Measurements from ENCODE around the gene ALLC.

ALLC gene

GRCh38 chr2:3670376-3670775 is 12.4 kb downstream of the ALLC start:
- Histone ChIP-seq H2BK5ac (ENCODE audit: low read length) (no peak overlapping the region), H3K79me1 (ENCODE audit: low read length) (no peaks in the 10 kb centered on the region), H3K4me1 (ENCODE audit: control insufficient read depth, low read depth, low read length) (no peaks in the 10 kb centered on the region), H3K56ac (ENCODE audit: low read length) (no peak overlapping the region), H3K4ac (ENCODE audit: low read depth, low read length) (no peak overlapping the region), H2BK15ac (replicated peaks; ENCODE audit: low read depth) (no peak overlapping the region), H3K79me2 (ENCODE audit: control insufficient read depth, insufficient read depth, low read length) (no peaks in the 10 kb centered on the region), H2AK5ac (ENCODE audit: low read length) (no peak overlapping the region), H3K4me2 (ENCODE audit: low read length) (no peak overlapping the region), H4K5ac (ENCODE audit: low read length) (no peak overlapping the region), H3K18ac (ENCODE audit: low read length) (no peak overlapping the region), H3K27ac (ENCODE audit: low read depth, low read length) (no peak overlapping the region), H3K9ac (ENCODE audit: low read length) (no peak overlapping the region), H3K36me3 (ENCODE audit: control insufficient read depth, insufficient read depth, low read length) (no peaks in the 10 kb centered on the region), H3K27me3 (ENCODE audit: insufficient read depth, low read length, poor library complexity) (no peaks in the 10 kb centered on the region), H3K4me3 (ENCODE audit: low read length) (no peak overlapping the region), H3K23ac (ENCODE audit: low read length) (no peak overlapping the region), H4K8ac (ENCODE audit: low read depth, low read length) (no peak overlapping the region), H2BK120ac (ENCODE audit: low read depth, low read length) (no peak overlapping the region)
- DNase-seq: no peak
- WGBS (ENCODE audit: extremely low coverage, insufficient coverage, low lambda C conversion rate): no CpG with 5 or more reads among the region's 15 CpGs

- no peaks in the 10 kb centered on the region for H3K4me1 ChIP-seq (ENCODE audit: control insufficient read depth, low read depth, low read length)
- H3K79me2 ChIP-seq (ENCODE audit: control insufficient read depth, insufficient read depth, low read length): no peaks in the 10 kb centered on the region
- H2BK5ac ChIP-seq (ENCODE audit: low read length): no peak overlapping the region
- H2AK5ac ChIP-seq (ENCODE audit: low read length): no peak overlapping the region
- no peak overlapping the region for H4K5ac ChIP-seq (ENCODE audit: low read length)
- H2BK15ac ChIP-seq (replicated peaks; ENCODE audit: low read depth): no peak overlapping the region
- no peak overlapping the region for H3K27ac ChIP-seq (ENCODE audit: low read depth, low read length)
- H3K36me3 ChIP-seq (ENCODE audit: control insufficient read depth, insufficient read depth, low read length): no peaks in the 10 kb centered on the region
- no peak overlapping the region for H3K18ac ChIP-seq (ENCODE audit: low read length)
- H2BK120ac ChIP-seq (ENCODE audit: low read depth, low read length): no peak overlapping the region
- no CpG with 5 or more reads among the region's 11 CpGs for WGBS (ENCODE audit: extremely low coverage, insufficient coverage, low lambda C conversion rate)
- no peaks in the 10 kb centered on the region for H3K27me3 ChIP-seq (ENCODE audit: insufficient read depth, low read length, poor library complexity)
- H3K56ac ChIP-seq (ENCODE audit: low read length): no peak overlapping the region
- H3K4me2 ChIP-seq (ENCODE audit: low read length): no peak overlapping the region
- no peak overlapping the region for H3K23ac ChIP-seq (ENCODE audit: low read length)
- H3K79me1 ChIP-seq (ENCODE audit: low read length): no peaks in the 10 kb centered on the region
- no peak for DNase-seq
- no peak overlapping the region for H3K9ac ChIP-seq (ENCODE audit: low read length)
- H3K4me3 ChIP-seq (ENCODE audit: low read length): no peak overlapping the region
- no peak overlapping the region for H3K4ac ChIP-seq (ENCODE audit: low read depth, low read length)
- no peak overlapping the region for H4K8ac ChIP-seq (ENCODE audit: low read depth, low read length)
Observed at GRCh38 chr2:3670941-3671340, 12.9 kb downstream of the ALLC start.

GRCh38 chr2:3672861-3673678 is 15.1 kb downstream of the ALLC start:
- H3K4me1 ChIP-seq (ENCODE audit: control insufficient read depth, low read depth, low read length): no peaks in the 10 kb centered on the region
- H4K8ac ChIP-seq (ENCODE audit: low read depth, low read length): no peak overlapping the region
- H2BK5ac ChIP-seq (ENCODE audit: low read length): no peak overlapping the region
- no peak overlapping the region for H3K23ac ChIP-seq (ENCODE audit: low read length)
- H4K5ac ChIP-seq (ENCODE audit: low read length): no peak overlapping the region
- H3K9ac ChIP-seq (ENCODE audit: low read length): no peak overlapping the region
- no CpG with 5 or more reads among the region's 9 CpGs for WGBS (ENCODE audit: extremely low coverage, insufficient coverage, low lambda C conversion rate)
- H3K56ac ChIP-seq (ENCODE audit: low read length): no peak overlapping the region
- H3K27me3 ChIP-seq (ENCODE audit: insufficient read depth, low read length, poor library complexity): no peaks in the 10 kb centered on the region
- no peak overlapping the region for H3K4ac ChIP-seq (ENCODE audit: low read depth, low read length)
- H3K36me3 ChIP-seq (ENCODE audit: control insufficient read depth, insufficient read depth, low read length): no peaks in the 10 kb centered on the region
- H2BK15ac ChIP-seq (replicated peaks; ENCODE audit: low read depth): no peak overlapping the region
- no peaks in the 10 kb centered on the region for H3K79me1 ChIP-seq (ENCODE audit: low read length)
- H2AK5ac ChIP-seq (ENCODE audit: low read length): no peak overlapping the region
- H3K4me2 ChIP-seq (ENCODE audit: low read length): no peak overlapping the region
- no peak overlapping the region for H3K27ac ChIP-seq (ENCODE audit: low read depth, low read length)
- no peak overlapping the region for H2BK120ac ChIP-seq (ENCODE audit: low read depth, low read length)
- H3K4me3 ChIP-seq (ENCODE audit: low read length): no peak overlapping the region
- no peak for DNase-seq
- H3K79me2 ChIP-seq (ENCODE audit: control insufficient read depth, insufficient read depth, low read length): no peaks in the 10 kb centered on the region
- no peak overlapping the region for H3K18ac ChIP-seq (ENCODE audit: low read length)

GRCh38 chr2:3674066-3674845 is 16.3 kb downstream of the ALLC start:
- H3K4me3 ChIP-seq (ENCODE audit: low read length): no peak overlapping the region
- H3K27me3 ChIP-seq (ENCODE audit: insufficient read depth, low read length, poor library complexity): no peaks in the 10 kb centered on the region
- H3K23ac ChIP-seq (ENCODE audit: low read length): no peak overlapping the region
- no peak overlapping the region for H2BK5ac ChIP-seq (ENCODE audit: low read length)
- no peak overlapping the region for H3K4ac ChIP-seq (ENCODE audit: low read depth, low read length)
- H3K4me1 ChIP-seq (ENCODE audit: control insufficient read depth, low read depth, low read length): no peaks in the 10 kb centered on the region
- H3K4me2 ChIP-seq (ENCODE audit: low read length): no peak overlapping the region
- no peak overlapping the region for H2BK15ac ChIP-seq (replicated peaks; ENCODE audit: low read depth)
- no peak overlapping the region for H4K8ac ChIP-seq (ENCODE audit: low read depth, low read length)
- H2BK120ac ChIP-seq (ENCODE audit: low read depth, low read length): no peak overlapping the region
- H3K79me2 ChIP-seq (ENCODE audit: control insufficient read depth, insufficient read depth, low read length): no peaks in the 10 kb centered on the region
- no peak overlapping the region for H4K5ac ChIP-seq (ENCODE audit: low read length)
- no peak overlapping the region for H3K27ac ChIP-seq (ENCODE audit: low read depth, low read length)
- no peaks in the 10 kb centered on the region for H3K36me3 ChIP-seq (ENCODE audit: control insufficient read depth, insufficient read depth, low read length)
- DNase-seq: no peak
- H3K79me1 ChIP-seq (ENCODE audit: low read length): no peaks in the 10 kb centered on the region
- no peak overlapping the region for H3K18ac ChIP-seq (ENCODE audit: low read length)
- no CpG with 5 or more reads among the region's 9 CpGs for WGBS (ENCODE audit: extremely low coverage, insufficient coverage, low lambda C conversion rate)
- H2AK5ac ChIP-seq (ENCODE audit: low read length): no peak overlapping the region
- H3K56ac ChIP-seq (ENCODE audit: low read length): no peak overlapping the region
- no peak overlapping the region for H3K9ac ChIP-seq (ENCODE audit: low read length)

- Histone ChIP-seq H2BK120ac (ENCODE audit: low read depth, low read length) (no peak overlapping the region), H3K9ac (ENCODE audit: low read length) (no peak overlapping the region), H3K18ac (ENCODE audit: low read length) (no peak overlapping the region), H3K79me1 (ENCODE audit: low read length) (no peaks in the 10 kb centered on the region), H3K36me3 (ENCODE audit: control insufficient read depth, insufficient read depth, low read length) (no peaks in the 10 kb centered on the region), H3K4me2 (ENCODE audit: low read length) (no peak overlapping the region), H2BK5ac (ENCODE audit: low read length) (no peak overlapping the region), H3K4me1 (ENCODE audit: control insufficient read depth, low read depth, low read length) (no peaks in the 10 kb centered on the region), H3K27ac (ENCODE audit: low read depth, low read length) (no peak overlapping the region), H2AK5ac (ENCODE audit: low read length) (no peak overlapping the region), H3K23ac (ENCODE audit: low read length) (no peak overlapping the region), H3K27me3 (ENCODE audit: insufficient read depth, low read length, poor library complexity) (no peaks in the 10 kb centered on the region), H3K56ac (ENCODE audit: low read length) (no peak overlapping the region), H4K5ac (ENCODE audit: low read length) (no peak overlapping the region), H4K8ac (ENCODE audit: low read depth, low read length) (no peak overlapping the region), H3K4ac (ENCODE audit: low read depth, low read length) (no peak overlapping the region), H3K79me2 (ENCODE audit: control insufficient read depth, insufficient read depth, low read length) (no peaks in the 10 kb centered on the region), H2BK15ac (replicated peaks; ENCODE audit: low read depth) (no peak overlapping the region), H3K4me3 (ENCODE audit: low read length) (no peak overlapping the region)
- no peak for DNase-seq
- WGBS (ENCODE audit: extremely low coverage, insufficient coverage, low lambda C conversion rate): no CpG with 5 or more reads among the region's 4 CpGs
Observed at GRCh38 chr2:3675687-3676086, 17.7 kb downstream of the ALLC start.
